Type B pancreatic cell (in vitro differentiated cells): ENCODE measurements around the gene MAPK11. TPM values are rescaled to one million over a fixed set of nuclear protein-coding genes. Genes with fewer than 3 reads are reported as not detected.

ENCODE experiments used
- DNase-seq: peaks from one replicate; pipeline ENCODE4 v3.0.0; 2021; ENCODE audit warnings: mixed read lengths; ENCODE audit not compliant: unreplicated experiment; ENCODE audit errors: extremely low spot score
- H3K27ac Mint-ChIP-seq: 2 replicates; pipeline ENCODE4 v1.8.0; 2021; ENCODE audit warnings: mild to moderate bottlenecking, mixed read lengths
- H3K27me3 Mint-ChIP-seq: 2 replicates; pipeline ENCODE4 v1.8.0; 2021; ENCODE audit warnings: mixed read lengths
- H3K36me3 Mint-ChIP-seq: 2 replicates; pipeline ENCODE4 v1.8.0; 2021; ENCODE audit warnings: mixed read lengths
- H3K4me1 Mint-ChIP-seq: one replicate; pipeline ENCODE4 v1.8.0; 2021; ENCODE audit warnings: mixed read lengths; ENCODE audit not compliant: unreplicated experiment
- H3K4me3 Mint-ChIP-seq: 2 replicates; pipeline ENCODE4 v1.8.0; 2021; ENCODE audit warnings: mild to moderate bottlenecking, mixed read lengths
- H3K9me3 Mint-ChIP-seq: 2 replicates; pipeline ENCODE4 v1.8.0; 2021; ENCODE audit warnings: mixed read lengths
- total RNA-seq: library from RNA; stranded (reverse); gene quantifications from 2 replicates; pipeline ENCODE4 v1.2.1, GENCODE V29; 2021; ENCODE audit warnings: low replicate concordance
- TF ChIP-seq, protein P1 (sequence below): fragments of 200-600 bp; sonication (generic); conservative IDR thresholded peaks from 2 replicates; pipeline ENCODE4 v1.5.0; 2021; ENCODE audit warnings: antibody characterized with exemption, mild to moderate bottlenecking

Gene MAPK11
- total RNA-seq, 1 donor from 2014 or later = 7.4 TPM

- TF ChIP-seq, protein P1, sequence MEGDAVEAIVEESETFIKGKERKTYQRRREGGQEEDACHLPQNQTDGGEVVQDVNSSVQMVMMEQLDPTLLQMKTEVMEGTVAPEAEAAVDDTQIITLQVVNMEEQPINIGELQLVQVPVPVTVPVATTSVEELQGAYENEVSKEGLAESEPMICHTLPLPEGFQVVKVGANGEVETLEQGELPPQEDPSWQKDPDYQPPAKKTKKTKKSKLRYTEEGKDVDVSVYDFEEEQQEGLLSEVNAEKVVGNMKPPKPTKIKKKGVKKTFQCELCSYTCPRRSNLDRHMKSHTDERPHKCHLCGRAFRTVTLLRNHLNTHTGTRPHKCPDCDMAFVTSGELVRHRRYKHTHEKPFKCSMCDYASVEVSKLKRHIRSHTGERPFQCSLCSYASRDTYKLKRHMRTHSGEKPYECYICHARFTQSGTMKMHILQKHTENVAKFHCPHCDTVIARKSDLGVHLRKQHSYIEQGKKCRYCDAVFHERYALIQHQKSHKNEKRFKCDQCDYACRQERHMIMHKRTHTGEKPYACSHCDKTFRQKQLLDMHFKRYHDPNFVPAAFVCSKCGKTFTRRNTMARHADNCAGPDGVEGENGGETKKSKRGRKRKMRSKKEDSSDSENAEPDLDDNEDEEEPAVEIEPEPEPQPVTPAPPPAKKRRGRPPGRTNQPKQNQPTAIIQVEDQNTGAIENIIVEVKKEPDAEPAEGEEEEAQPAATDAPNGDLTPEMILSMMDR = peak; percentile 42
- DNase-seq = no peak
- Mint-ChIP-seq H3K9me3 (no peaks in the 10 kb centered on the region), H3K4me3 (no peak overlapping the region), H3K4me1 (no peaks in the 10 kb centered on the region), H3K27me3 (peaks cover 23% of the 10 kb centered on the region), H3K27ac (no peak overlapping the region), H3K36me3 (no peaks in the 10 kb centered on the region)
Observed at GRCh38 chr22:50267591-50268390, 2.4 kb downstream of the MAPK11 start.

DNA sequence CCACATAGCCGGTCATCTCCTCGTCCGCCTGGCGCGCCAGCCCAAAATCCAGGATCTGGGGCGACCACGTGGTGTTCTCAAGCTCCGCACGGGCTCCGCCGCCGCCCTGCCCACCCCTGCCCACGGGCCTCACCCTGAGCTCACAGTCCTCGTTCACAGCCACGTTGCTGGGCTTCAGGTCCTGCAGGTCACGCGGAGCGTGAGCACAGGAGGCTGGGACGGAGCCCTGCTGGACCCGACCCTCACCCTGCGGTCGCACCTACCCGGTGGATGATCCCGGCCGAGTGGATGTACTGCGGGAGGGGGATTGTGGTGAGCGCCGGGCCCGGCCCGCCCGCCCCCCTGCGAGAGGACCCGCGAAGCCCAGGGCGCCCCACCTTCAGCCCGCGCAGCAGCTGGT lies 3.2 kb downstream of the MAPK11 start:
- H3K27ac Mint-ChIP-seq = no peak overlapping the region

DNA sequence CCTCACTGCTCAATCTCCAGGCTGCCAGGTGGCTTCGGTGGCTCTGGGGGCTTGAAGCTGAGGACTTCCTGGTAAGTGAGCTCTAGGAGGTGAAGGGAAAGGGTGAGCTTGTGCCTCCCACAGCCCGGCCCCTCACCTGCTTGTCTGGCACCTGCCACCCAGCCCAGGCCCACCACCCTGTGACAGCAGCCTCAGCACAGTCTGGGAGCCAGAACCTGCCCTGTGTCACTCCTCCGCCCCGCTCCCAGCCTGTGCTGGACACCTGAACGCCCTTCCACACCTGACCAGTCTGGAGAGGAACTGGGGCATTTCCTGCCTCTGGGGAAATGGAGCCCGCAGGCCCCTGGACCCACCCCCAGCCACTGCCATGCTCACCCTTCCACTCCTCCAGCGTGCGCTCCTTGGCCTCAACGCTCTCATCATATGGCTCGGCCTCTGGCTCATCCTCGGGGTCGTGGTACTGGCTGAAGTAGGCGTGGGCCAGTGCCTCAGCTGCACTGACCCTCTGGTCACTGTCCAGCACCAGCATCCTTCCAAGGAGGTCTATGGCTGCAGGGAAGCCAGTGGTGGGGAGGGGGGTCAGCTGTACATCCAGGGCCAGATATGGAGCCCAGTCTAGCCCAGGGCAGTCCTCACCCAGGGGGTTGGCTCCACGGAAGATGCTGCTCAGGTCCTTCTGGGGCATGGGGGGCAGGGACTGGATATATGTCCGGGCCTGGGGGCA lies 5.1 kb downstream of the MAPK11 start:
- no peak for DNase-seq
- TF ChIP-seq, protein P1 = no peak
- Mint-ChIP-seq H3K36me3 (no peaks in the 10 kb centered on the region), H3K4me3 (no peak overlapping the region), H3K27ac (no peak overlapping the region), H3K27me3 (peaks cover 28% of the 10 kb centered on the region), H3K9me3 (no peaks in the 10 kb centered on the region), H3K4me1 (peaks cover 5% of the 10 kb centered on the region)

More for the DNA sequence above, 3.2 kb downstream of the MAPK11 start:
- DNase-seq = no peak
- Mint-ChIP-seq H3K36me3 (no peaks in the 10 kb centered on the region), H3K9me3 (no peaks in the 10 kb centered on the region), H3K4me3 (no peak overlapping the region), H3K27me3 (peaks cover 27% of the 10 kb centered on the region), H3K4me1 (peaks cover 5% of the 10 kb centered on the region)
- TF ChIP-seq, protein P1 = no peak

GRCh38 chr22:50264104-50264745 lies 6.0 kb downstream of the MAPK11 start:
- no peak for DNase-seq
- no peaks in the 10 kb centered on the region for H3K9me3 Mint-ChIP-seq
- no peaks in the 10 kb centered on the region for H3K36me3 Mint-ChIP-seq
- H3K4me1 Mint-ChIP-seq = peaks cover 5% of the 10 kb centered on the region
- H3K27me3 Mint-ChIP-seq = peaks cover 26% of the 10 kb centered on the region
- H3K4me3 Mint-ChIP-seq = no peak overlapping the region
- H3K27ac Mint-ChIP-seq = no peak overlapping the region
- TF ChIP-seq, protein P1 = no peak

DNA sequence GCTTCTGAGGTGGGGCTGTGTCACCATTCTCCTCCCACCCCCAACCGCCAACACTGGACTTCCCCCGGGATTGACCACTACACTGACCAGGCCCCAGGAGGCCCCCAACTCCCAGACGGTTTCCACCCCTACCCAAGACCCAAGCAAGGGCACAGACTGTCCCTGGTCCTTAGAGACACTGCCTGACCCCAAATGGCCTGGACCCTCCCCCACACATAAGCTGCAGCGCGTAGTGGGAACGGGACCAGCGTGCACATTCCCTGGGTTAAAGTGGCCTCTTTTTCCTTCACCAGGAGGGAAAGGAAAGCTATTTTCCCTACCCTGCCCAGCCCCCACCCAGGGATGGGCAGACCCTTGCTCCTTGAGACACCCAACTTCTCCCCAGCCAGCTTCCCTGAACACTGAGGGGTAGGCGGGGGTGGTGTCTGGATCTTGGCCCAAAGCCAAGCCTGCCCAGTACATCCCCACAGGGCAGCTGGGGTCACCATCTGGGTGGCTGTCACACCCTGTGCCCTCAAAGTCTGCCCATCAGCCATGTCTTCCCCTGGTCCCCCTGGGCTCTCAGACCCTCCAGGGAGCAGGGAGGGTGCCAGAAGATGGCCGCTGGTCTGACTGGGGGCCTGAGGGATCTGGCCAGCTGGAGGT lies 7.1 kb downstream of the MAPK11 start:
- H3K4me1 Mint-ChIP-seq = peaks cover 5% of the 10 kb centered on the region
- DNase-seq = no peak
- H3K9me3 Mint-ChIP-seq = no peaks in the 10 kb centered on the region
- TF ChIP-seq, protein P1 = no peak
- H3K4me3 Mint-ChIP-seq = no peak overlapping the region
- no peaks in the 10 kb centered on the region for H3K36me3 Mint-ChIP-seq
- peaks cover 17% of the 10 kb centered on the region for H3K27me3 Mint-ChIP-seq
- no peak overlapping the region for H3K27ac Mint-ChIP-seq
